ENCODE results near the gene ARHGEF5.
"Not testable (repeated sequence)": the region's sequence is repeated elsewhere in the genome, so short reads cannot be mapped to it uniquely, and the experiment has no call there.

DNA sequence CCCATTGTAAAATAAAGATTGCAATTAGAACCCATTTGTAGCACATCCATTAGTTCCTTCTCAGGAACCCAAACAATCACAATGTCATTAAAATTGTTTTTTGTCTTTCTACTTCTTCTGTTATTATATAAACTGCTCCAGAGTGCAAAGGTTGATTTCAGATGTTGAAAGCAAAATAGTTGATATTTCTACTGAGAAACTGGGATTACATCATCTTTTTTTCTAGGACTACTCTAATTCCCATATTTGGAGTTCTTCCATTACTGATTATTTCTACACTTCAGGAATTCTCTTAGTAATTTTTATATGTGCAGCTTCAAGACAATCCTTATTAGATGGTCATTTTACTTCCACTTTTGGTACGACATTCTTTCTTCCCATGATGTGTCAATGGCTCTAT lies 37.7 kb upstream of the ARHGEF5 start:
- TF ChIP-seq, protein P1, sequence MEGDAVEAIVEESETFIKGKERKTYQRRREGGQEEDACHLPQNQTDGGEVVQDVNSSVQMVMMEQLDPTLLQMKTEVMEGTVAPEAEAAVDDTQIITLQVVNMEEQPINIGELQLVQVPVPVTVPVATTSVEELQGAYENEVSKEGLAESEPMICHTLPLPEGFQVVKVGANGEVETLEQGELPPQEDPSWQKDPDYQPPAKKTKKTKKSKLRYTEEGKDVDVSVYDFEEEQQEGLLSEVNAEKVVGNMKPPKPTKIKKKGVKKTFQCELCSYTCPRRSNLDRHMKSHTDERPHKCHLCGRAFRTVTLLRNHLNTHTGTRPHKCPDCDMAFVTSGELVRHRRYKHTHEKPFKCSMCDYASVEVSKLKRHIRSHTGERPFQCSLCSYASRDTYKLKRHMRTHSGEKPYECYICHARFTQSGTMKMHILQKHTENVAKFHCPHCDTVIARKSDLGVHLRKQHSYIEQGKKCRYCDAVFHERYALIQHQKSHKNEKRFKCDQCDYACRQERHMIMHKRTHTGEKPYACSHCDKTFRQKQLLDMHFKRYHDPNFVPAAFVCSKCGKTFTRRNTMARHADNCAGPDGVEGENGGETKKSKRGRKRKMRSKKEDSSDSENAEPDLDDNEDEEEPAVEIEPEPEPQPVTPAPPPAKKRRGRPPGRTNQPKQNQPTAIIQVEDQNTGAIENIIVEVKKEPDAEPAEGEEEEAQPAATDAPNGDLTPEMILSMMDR (IDR thresholded peaks at IDR 0.05; ENCODE audit: borderline replicate concordance, extremely low read depth, low read length, poor library complexity, severe bottlenecking): not testable (repeated sequence)
- not testable (repeated sequence) for TF ChIP-seq EZH2 (IDR thresholded peaks at IDR 0.05; ENCODE audit: borderline replicate concordance, low read depth, low read length, severe bottlenecking)
